ENCODE measurements around the gene INO80B.

Gene INO80B

DNA sequence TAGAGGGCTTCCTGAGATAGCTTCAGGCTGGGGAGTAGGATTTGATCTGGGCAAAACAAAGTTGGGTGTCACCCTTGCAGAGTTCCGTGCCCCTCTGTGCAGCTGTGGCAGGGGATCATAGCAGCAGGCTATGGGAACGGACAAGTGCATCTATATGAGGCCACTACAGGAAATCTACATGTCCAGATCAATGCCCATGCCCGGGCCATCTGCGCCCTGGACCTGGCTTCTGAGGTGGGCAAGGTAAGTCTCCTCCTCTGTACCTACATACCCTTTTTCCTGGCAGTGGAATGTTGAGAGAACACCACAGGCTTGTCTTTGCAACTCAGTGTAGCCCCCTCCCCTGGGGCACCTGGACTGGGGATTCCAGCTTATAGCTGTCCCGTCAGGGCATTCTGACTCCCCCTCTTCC is 29.9 kb upstream of the INO80B start:
- peaks cover 12% of the 10 kb centered on the region for H3K79me2 ChIP-seq (ENCODE audit: insufficient read depth, low read length)
- H2AFZ ChIP-seq (ENCODE audit: low read depth, low read length) = no peak overlapping the region
- H4K20me1 ChIP-seq (ENCODE audit: insufficient read depth, low read length) = no peaks in the 10 kb centered on the region
- H3K27me3 ChIP-seq (ENCODE audit: insufficient read depth, low read length, poor library complexity) = no peaks in the 10 kb centered on the region
- DNase-seq = no peak
- H3K4me3 ChIP-seq (ENCODE audit: low read depth in 1 of 2, low read length in 2 of 2) = no peak overlapping the region
- no peak for ATAC-seq (ENCODE audit: insufficient read depth, low read depth)
- H3K4me1 ChIP-seq (ENCODE audit: insufficient read depth, low read length) = peaks cover 32% of the 10 kb centered on the region
- no peak overlapping the region for H3K4me2 ChIP-seq (ENCODE audit: insufficient read depth, low read length)
- H3K9me3 ChIP-seq (ENCODE audit: insufficient read depth, low read length, severe bottlenecking) = no peaks in the 10 kb centered on the region
- no peak for TF ChIP-seq CTCF (IDR thresholded peaks at IDR 0.05; ENCODE audit: borderline replicate concordance, extremely low read depth, low read length, poor library complexity, severe bottlenecking)
- H3K36me3 ChIP-seq (ENCODE audit: insufficient read depth, low read length) = peaks cover 57% of the 10 kb centered on the region
- H3K9ac ChIP-seq (ENCODE audit: low read depth, low read length) = no peak overlapping the region
- H3K27ac ChIP-seq (ENCODE audit: low read length) = no peak overlapping the region

DNA sequence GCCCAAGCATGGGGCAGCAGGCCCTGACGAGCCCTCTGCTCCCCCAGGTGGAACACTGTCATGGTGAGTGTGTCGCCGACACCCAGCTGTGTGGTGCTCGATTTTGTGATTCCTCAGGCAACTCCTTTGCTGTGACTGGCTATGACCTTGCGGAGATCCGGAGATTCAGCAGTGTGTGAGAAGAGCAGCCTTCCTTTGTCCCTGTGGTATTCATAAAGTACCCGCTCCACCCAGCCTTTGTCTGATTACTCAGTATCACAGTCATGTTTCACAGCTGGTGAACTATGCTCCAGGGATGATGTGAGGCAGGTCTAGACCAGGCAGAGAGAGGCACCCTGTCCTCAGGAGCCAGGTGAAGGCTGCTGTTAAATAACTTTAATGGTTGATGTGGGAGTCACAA is 29.4 kb upstream of the INO80B start:
- no peak overlapping the region for H3K4me3 ChIP-seq (ENCODE audit: low read depth in 1 of 2, low read length in 2 of 2)
- no peaks in the 10 kb centered on the region for H4K20me1 ChIP-seq (ENCODE audit: insufficient read depth, low read length)

DNA sequence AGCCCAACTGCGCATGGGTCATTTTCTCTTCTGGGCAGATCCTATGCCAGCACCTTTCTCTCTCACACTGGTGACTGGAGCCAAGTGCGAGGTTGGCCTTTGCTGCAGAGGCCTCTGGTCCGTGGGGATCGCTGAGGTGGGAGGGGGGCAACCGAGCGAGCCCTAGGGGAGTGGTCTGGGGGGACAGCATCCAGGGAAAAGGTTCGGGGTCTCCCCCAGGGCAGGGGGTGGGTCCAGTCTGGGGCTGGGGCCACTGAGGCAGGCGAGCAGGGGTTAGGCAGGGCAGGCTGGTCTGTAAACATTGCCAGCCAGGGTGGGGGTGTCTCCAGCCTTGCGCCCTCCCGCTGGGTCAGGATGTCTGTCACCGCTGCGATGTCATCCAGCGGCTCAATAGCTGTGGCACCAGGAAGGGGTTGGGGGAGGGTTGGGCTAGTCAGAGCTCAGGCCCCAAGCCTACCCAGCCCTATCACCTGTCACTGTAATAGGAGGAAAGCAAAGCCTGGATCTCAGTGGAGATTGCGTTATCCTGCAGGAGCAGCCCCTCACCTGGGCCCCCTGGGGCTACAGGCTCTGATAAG is 28.6 kb upstream of the INO80B start:
- no peaks in the 10 kb centered on the region for H3K27me3 ChIP-seq (ENCODE audit: insufficient read depth, low read length, poor library complexity)
- H3K4me3 ChIP-seq (ENCODE audit: low read depth in 1 of 2, low read length in 2 of 2) = no peak overlapping the region
- ATAC-seq (ENCODE audit: insufficient read depth, low read depth) (no peak), DNase-seq (no peak)
- no peak overlapping the region for H3K9ac ChIP-seq (ENCODE audit: low read depth, low read length)
- H3K79me2 ChIP-seq (ENCODE audit: insufficient read depth, low read length) = peaks cover 10% of the 10 kb centered on the region
- H3K27ac ChIP-seq (ENCODE audit: low read length) = no peak overlapping the region
- no peak overlapping the region for H3K4me2 ChIP-seq (ENCODE audit: insufficient read depth, low read length)
- H3K9me3 ChIP-seq (ENCODE audit: insufficient read depth, low read length, severe bottlenecking) = no peaks in the 10 kb centered on the region
- peaks cover 61% of the 10 kb centered on the region for H3K36me3 ChIP-seq (ENCODE audit: insufficient read depth, low read length)
- H3K4me1 ChIP-seq (ENCODE audit: insufficient read depth, low read length) = peaks cover 21% of the 10 kb centered on the region
- TF ChIP-seq EZH2 (IDR thresholded peaks at IDR 0.05; ENCODE audit: borderline replicate concordance, low read depth, low read length, severe bottlenecking) (no peak), CTCF (IDR thresholded peaks at IDR 0.05; ENCODE audit: borderline replicate concordance, extremely low read depth, low read length, poor library complexity, severe bottlenecking) (no peak)
- H2AFZ ChIP-seq (ENCODE audit: low read depth, low read length) = no peak overlapping the region
- H4K20me1 ChIP-seq (ENCODE audit: insufficient read depth, low read length) = no peaks in the 10 kb centered on the region

More for the DNA sequence above, 29.4 kb upstream of the INO80B start:
- Histone ChIP-seq H3K4me1 (ENCODE audit: insufficient read depth, low read length) (peaks cover 28% of the 10 kb centered on the region), H3K79me2 (ENCODE audit: insufficient read depth, low read length) (peaks cover 12% of the 10 kb centered on the region), H3K4me2 (ENCODE audit: insufficient read depth, low read length) (no peak overlapping the region), H3K27me3 (ENCODE audit: insufficient read depth, low read length, poor library complexity) (no peaks in the 10 kb centered on the region), H2AFZ (ENCODE audit: low read depth, low read length) (no peak overlapping the region), H3K9ac (ENCODE audit: low read depth, low read length) (no peak overlapping the region), H3K27ac (ENCODE audit: low read length) (no peak overlapping the region), H3K36me3 (ENCODE audit: insufficient read depth, low read length) (peaks cover 61% of the 10 kb centered on the region), H3K9me3 (ENCODE audit: insufficient read depth, low read length, severe bottlenecking) (no peaks in the 10 kb centered on the region)
- DNase-seq (no peak), ATAC-seq (ENCODE audit: insufficient read depth, low read depth) (no peak)
- TF ChIP-seq CTCF (IDR thresholded peaks at IDR 0.05; ENCODE audit: borderline replicate concordance, extremely low read depth, low read length, poor library complexity, severe bottlenecking) = no peak
- TF ChIP-seq EZH2 (IDR thresholded peaks at IDR 0.05; ENCODE audit: borderline replicate concordance, low read depth, low read length, severe bottlenecking) = no peak

- peaks cover 61% of the 10 kb centered on the region for H3K36me3 ChIP-seq (ENCODE audit: insufficient read depth, low read length)
- H3K9me3 ChIP-seq (ENCODE audit: insufficient read depth, low read length, severe bottlenecking) = no peaks in the 10 kb centered on the region
- no peaks in the 10 kb centered on the region for H4K20me1 ChIP-seq (ENCODE audit: insufficient read depth, low read length)
- no peak overlapping the region for H3K4me2 ChIP-seq (ENCODE audit: insufficient read depth, low read length)
- H3K4me1 ChIP-seq (ENCODE audit: insufficient read depth, low read length) = peaks cover 13% of the 10 kb centered on the region
- no peaks in the 10 kb centered on the region for H3K27me3 ChIP-seq (ENCODE audit: insufficient read depth, low read length, poor library complexity)
- H2AFZ ChIP-seq (ENCODE audit: low read depth, low read length) = no peak overlapping the region
- H3K27ac ChIP-seq (ENCODE audit: low read length) = no peak overlapping the region
- H3K4me3 ChIP-seq (ENCODE audit: low read depth in 1 of 2, low read length in 2 of 2) = no peak overlapping the region
- H3K79me2 ChIP-seq (ENCODE audit: insufficient read depth, low read length) = peaks cover 6% of the 10 kb centered on the region
- DNase-seq (no peak), ATAC-seq (ENCODE audit: insufficient read depth, low read depth) (no peak)
- no peak for TF ChIP-seq CTCF (IDR thresholded peaks at IDR 0.05; ENCODE audit: borderline replicate concordance, extremely low read depth, low read length, poor library complexity, severe bottlenecking)
- TF ChIP-seq EZH2 (IDR thresholded peaks at IDR 0.05; ENCODE audit: borderline replicate concordance, low read depth, low read length, severe bottlenecking) = no peak
- H3K9ac ChIP-seq (ENCODE audit: low read depth, low read length) = no peak overlapping the region
Observed at GRCh38 chr2:74427551-74427950, 27.3 kb upstream of the INO80B start.

All from DND-41 (cell line).